GDM1 (cell line): Measurements from ENCODE around the gene FAM117B.

Experiments
- DNase-seq: peaks from one replicate; lab custom pipeline; 2025; lab: John Stamatoyannopoulos, UW

Gene FAM117B

GRCh38 chr2:202634556-202635427, at the start of gene FAM117B:
FAM117B (plus strand) TSS chr2:202634969; CDS start chr2:202635188, 219 bp downstream.
- DNase-seq, result peak; percentile 97

GRCh38 chr2:202588647-202589581, 45.9 kb upstream of the FAM117B start:
- DNase-seq, result peak; percentile 60

DNA sequence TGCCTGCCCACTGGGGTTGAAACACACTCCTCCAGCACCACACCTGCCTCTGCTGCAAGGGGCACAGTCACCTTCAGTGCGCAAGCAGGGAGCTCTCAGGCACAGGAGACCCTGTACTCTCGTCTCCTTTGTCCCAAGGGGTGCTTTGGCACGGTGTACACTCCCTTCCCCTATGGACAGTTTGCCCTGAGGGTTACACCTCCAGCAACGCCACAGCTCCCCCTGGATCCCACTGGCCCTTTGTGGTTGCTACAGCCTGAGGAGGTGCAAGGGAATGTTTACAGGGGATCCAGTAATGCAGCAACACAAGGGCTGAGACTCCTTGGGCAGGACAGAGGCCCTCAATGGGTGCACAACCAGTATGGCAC, 45.2 kb upstream of the FAM117B start:
- DNase-seq, result no peak

DNA sequence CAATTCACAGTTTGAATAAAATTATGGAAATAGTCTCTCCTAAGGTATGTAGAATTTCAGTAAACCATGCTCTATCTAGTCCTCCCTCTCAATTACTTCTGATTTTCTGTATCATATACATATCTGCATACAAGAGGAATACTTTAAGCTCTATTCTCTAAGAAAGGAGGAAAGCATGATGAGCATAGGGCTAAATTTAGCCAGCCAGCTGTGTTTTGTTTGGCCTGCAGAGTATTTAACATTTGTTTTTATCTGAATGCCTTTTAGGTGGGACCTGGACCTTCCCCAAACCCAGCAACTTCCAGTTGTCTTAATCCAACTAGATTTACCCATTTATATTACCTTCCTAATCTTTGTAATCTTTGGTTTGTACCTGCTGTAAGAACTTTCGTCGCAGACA, 42.2 kb upstream of the FAM117B start:
- no peak for DNase-seq

DNA sequence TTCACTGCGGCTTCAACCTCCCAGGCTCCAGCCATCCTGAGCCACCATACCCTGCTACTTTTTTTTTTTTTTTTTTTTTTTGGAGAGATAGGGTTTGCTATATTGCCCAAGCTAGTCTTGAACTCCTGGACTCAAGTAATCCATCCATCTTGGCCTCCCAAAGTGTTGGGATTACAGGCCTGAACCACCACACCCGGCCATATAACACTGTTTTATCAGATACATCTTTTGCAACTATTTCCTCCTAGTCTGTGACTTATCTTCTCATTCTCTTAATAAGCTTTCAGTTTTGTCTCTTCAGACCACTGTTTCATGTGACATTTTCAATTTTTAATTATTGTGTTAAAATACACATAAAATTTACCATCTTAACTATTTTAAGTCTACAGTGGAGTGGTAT, 35.7 kb upstream of the FAM117B start:
- no peak for DNase-seq

DNA sequence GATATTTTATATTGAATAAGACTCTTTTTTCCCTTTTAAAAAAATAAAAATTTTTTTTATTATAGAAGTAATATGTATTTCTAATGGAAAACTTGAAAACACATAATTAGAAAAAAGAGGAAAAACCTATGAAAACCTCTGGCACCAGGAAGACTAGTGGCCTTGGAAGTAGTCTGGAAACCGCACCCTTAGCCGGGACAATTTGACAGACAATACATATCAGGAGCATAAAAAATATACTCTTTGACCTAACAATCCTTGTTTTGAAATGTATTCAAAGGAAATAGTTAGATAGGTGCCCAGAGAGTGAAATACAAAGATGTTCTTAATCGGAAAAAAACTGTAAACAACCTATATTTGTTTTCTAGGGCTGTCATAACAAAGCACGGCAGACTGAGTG, 34.9 kb upstream of the FAM117B start:
- DNase-seq, result no peak

GRCh38 chr2:202604699-202605098, 30.1 kb upstream of the FAM117B start:
- DNase-seq, result no peak

- no peak for DNase-seq
Observed at GRCh38 chr2:202605174-202605573, 29.6 kb upstream of the FAM117B start.

- peak; percentile 43 for DNase-seq
Observed at GRCh38 chr2:202608142-202608852, 26.5 kb upstream of the FAM117B start.

GRCh38 chr2:202609381-202610145, 25.2 kb upstream of the FAM117B start:
- no peak for DNase-seq

- no peak for DNase-seq
Observed at GRCh38 chr2:202610380-202610779, 24.4 kb upstream of the FAM117B start.

- no peak for DNase-seq
Observed at GRCh38 chr2:202612145-202612544, 22.6 kb upstream of the FAM117B start.

- no peak for DNase-seq
Observed at GRCh38 chr2:202613479-202613878, 21.3 kb upstream of the FAM117B start.

DNA sequence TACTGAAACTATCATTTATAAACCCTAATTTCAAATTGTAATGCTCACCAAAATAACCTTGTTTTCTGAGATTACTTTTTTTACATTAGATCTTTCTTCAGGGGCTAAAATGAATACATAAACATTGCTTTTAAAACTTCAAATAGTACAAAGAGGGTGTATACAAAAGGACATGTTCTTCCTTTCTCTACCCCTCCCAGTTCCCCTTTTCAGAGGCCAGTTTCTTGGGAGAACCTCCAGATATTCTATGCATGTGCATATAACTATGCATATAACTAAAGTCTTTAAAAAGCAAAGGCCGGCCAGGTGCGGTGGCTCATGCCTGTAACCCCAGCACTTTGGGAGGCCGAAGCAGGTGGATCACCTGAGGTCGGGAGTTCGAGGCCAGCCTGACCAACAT, 10.6 kb upstream of the FAM117B start:
- no peak for DNase-seq

DNA sequence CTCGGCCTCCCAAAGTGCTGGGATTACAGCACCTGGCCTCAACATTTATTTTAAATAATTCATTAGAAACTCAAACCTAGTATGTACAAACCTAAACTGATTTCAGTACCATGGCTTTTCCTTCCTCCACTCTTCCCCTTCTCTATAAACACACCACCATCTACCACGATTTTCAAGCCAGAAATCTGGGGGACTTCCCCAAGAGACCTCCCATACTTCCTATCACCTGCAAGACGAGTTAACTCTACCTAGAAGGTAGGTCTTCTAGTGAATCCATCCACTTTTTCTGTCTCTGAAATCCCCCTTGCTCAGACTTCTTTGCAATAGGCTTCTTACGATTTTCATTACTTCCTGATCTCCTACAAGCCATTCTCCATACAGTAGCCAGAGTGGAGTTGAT, 7.7 kb upstream of the FAM117B start:
- no peak for DNase-seq

DNA sequence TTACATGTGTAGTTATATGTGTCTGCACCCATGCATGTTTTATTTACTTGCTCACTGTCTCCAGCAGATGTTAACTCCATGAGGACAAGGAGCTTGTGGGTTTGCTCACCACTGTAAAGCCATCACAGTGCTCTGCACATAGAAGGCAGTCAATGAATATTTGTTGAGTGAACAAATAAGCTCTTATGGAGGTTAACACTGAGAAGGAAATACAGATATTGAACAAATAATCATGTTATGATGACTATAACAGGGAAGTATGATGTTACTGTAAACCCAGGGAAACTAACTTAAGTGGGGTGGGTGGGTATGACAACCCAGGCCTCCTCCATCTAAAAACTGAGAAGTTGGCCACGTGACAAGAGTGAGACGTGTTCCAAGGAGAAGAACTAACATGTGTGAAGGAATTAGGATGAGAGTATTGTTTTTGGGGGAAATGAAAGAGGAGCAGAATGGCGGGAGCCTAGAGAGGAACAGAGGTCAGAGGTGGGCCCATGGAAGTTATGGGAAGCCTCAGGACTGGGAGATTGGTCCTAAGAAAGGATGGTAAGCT, 6.0 kb upstream of the FAM117B start:
- no peak for DNase-seq

DNA sequence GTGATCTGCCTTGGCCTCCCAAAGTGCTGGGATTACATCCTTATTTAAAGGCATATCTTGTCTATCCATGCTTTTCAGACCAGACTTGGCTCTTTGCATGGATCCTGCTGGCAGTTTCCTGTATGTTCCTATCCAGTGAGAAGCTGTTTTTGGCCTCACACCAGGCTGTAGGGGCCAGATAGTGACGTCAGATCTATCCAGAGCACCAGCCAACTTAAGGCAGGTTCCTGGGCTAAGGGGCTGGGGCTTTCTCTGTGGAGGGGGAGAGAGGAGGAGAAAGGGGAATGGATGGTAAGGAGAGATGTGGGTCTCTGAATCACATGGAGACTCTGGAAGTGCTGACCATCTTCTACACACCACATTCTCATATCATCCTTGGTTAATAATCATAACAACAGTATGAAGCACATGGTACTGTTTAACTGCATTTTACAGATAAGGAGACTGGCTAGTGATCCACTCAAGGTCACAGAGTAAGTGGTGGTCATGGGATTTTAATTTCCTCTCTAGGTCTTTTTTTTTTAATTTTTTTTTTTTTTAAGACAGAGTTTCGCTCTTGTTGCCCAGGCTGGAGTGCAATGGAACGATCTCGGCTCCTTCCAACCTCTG, 2.0 kb upstream of the FAM117B start:
- DNase-seq, result no peak

GRCh38 chr2:202633470-202633869, 1.3 kb upstream of the FAM117B start:
- no peak for DNase-seq

- peak; percentile 57 for DNase-seq
Observed at GRCh38 chr2:202635428-202636212, 851 bp downstream of the FAM117B start.

DNA sequence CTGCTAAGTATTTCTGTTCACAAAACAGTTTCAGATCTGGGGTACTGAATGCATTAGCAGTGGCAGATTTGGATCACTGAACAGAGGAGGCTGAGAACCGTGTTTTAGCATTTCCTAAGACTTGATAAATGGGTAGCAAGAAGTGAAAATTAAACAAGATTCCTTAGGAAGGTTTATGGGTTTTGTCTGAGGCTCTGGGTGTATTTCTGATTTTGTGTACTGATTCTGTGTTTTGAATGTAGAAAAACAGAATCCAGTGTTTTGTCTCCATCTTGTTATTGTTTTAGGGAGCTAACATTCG, 1.4 kb downstream of the FAM117B start:
- no peak for DNase-seq
